ENCODE measurements around the gene IGDCC3. TPM values are rescaled to one million over a fixed set of nuclear protein-coding genes. Genes with fewer than 3 reads are reported as not detected.
A peak's percentile ranks its signal among the peaks of the same experiment; 100 is the strongest.
"Not testable (repeated sequence)": the region's sequence is repeated elsewhere in the genome, so short reads cannot be mapped to it uniquely, and the experiment has no call there.

The IGDCC3 gene
- total RNA-seq, 1 experiment from 2014 or later: not detected

- no peak overlapping the region for H3K27ac Mint-ChIP-seq (ENCODE audit: unreplicated experiment)
- peak; percentile 76 for TF ChIP-seq CTCF (IDR thresholded peaks at IDR 0.05; ENCODE audit: unreplicated experiment)
- no peak overlapping the region for H3K4me3 Mint-ChIP-seq (ENCODE audit: low read depth, unreplicated experiment)
- no peaks in the 10 kb centered on the region for H3K9me3 Mint-ChIP-seq (ENCODE audit: low read depth, unreplicated experiment)
- H3K36me3 Mint-ChIP-seq (ENCODE audit: insufficient read depth, unreplicated experiment): no peaks in the 10 kb centered on the region
- BruUV-seq (replicated peaks): no TSS peak
- peak; percentile 89 for DNase-seq
- H3K4me1 Mint-ChIP-seq (ENCODE audit: low read depth, unreplicated experiment): no peaks in the 10 kb centered on the region
- intact Hi-C loops (cut with micrococcal nuclease; ENCODE audit: unreplicated experiment): loop anchor here (5.0 kb wide), 1 partner anchor 84 kb away; no protein-coding TSS in a partner anchor
- peaks cover 74% of the 10 kb centered on the region for H3K27me3 Mint-ChIP-seq (ENCODE audit: unreplicated experiment)
- CTCF ChIA-PET: interaction anchor here (0.6 to 2.8 kb wide), 12 partner anchors 8 to 887 kb away, joined by 3 to 15 read pairs (median 4); no protein-coding TSS in a partner anchor
Observed at GRCh38 chr15:65400760-65401610, 23.2 kb upstream of the IGDCC3 start.

- Mint-ChIP-seq H3K27me3 (ENCODE audit: unreplicated experiment) (peaks cover 76% of the 10 kb centered on the region), H3K4me1 (ENCODE audit: low read depth, unreplicated experiment) (no peaks in the 10 kb centered on the region), H3K27ac (ENCODE audit: unreplicated experiment) (no peak overlapping the region), H3K9me3 (ENCODE audit: low read depth, unreplicated experiment) (no peaks in the 10 kb centered on the region), H3K4me3 (ENCODE audit: low read depth, unreplicated experiment) (no peak overlapping the region), H3K36me3 (ENCODE audit: insufficient read depth, unreplicated experiment) (no peaks in the 10 kb centered on the region)
- intact Hi-C loops (cut with micrococcal nuclease; ENCODE audit: unreplicated experiment): loop anchor here (5.0 kb wide), 1 partner anchor 83 kb away; no protein-coding TSS in a partner anchor
- TF ChIP-seq CTCF (IDR thresholded peaks at IDR 0.05; ENCODE audit: unreplicated experiment): no peak
- no peak for DNase-seq
- no TSS peak for BruUV-seq (replicated peaks)
- CTCF ChIA-PET: interaction anchor here (0.7 to 2.8 kb wide), 5 partner anchors 9 to 540 kb away, joined by 3 to 15 read pairs (median 6); no protein-coding TSS in a partner anchor
Observed at GRCh38 chr15:65399997-65400396, 22.2 kb upstream of the IGDCC3 start.

GRCh38 chr15:65399001-65399706 is 21.4 kb upstream of the IGDCC3 start:
- Mint-ChIP-seq H3K9me3 (ENCODE audit: low read depth, unreplicated experiment) (no peaks in the 10 kb centered on the region), H3K27me3 (ENCODE audit: unreplicated experiment) (peaks cover 76% of the 10 kb centered on the region), H3K36me3 (ENCODE audit: insufficient read depth, unreplicated experiment) (no peaks in the 10 kb centered on the region), H3K4me3 (ENCODE audit: low read depth, unreplicated experiment) (no peak overlapping the region), H3K27ac (ENCODE audit: unreplicated experiment) (no peak overlapping the region), H3K4me1 (ENCODE audit: low read depth, unreplicated experiment) (no peaks in the 10 kb centered on the region)
- intact Hi-C loops (cut with micrococcal nuclease; ENCODE audit: unreplicated experiment): no loop called here
- no peak for DNase-seq
- no TSS peak for BruUV-seq (replicated peaks)
- TF ChIP-seq CTCF (IDR thresholded peaks at IDR 0.05; ENCODE audit: unreplicated experiment): no peak
- CTCF ChIA-PET: interaction anchor here (0.7 to 2.8 kb wide), 3 partner anchors 21 to 541 kb away, joined by 3 to 15 read pairs (median 7); no protein-coding TSS in a partner anchor

- CTCF ChIA-PET: interaction anchor here (0.6 to 1.1 kb wide), 2 partner anchors 21 to 100 kb away, joined by 3 read pairs; no protein-coding TSS in a partner anchor
- H3K4me3 Mint-ChIP-seq (ENCODE audit: low read depth, unreplicated experiment); intact Hi-C loops (cut with micrococcal nuclease; ENCODE audit: unreplicated experiment): not testable (repeated sequence)
Observed at GRCh38 chr15:65398486-65398885, 20.7 kb upstream of the IGDCC3 start.

More at GRCh38 chr15:65398486-65398885, 20.7 kb upstream of the IGDCC3 start:
- not testable (repeated sequence) for DNase-seq; H3K36me3 Mint-ChIP-seq (ENCODE audit: insufficient read depth, unreplicated experiment); H3K27ac Mint-ChIP-seq (ENCODE audit: unreplicated experiment); BruUV-seq (replicated peaks); H3K4me1 Mint-ChIP-seq (ENCODE audit: low read depth, unreplicated experiment); H3K9me3 Mint-ChIP-seq (ENCODE audit: low read depth, unreplicated experiment)
- peaks cover 76% of the 10 kb centered on the region for H3K27me3 Mint-ChIP-seq (ENCODE audit: unreplicated experiment)

Data from Calu3 (cell line).